AG04450 (cell line): Measurements from ENCODE around the gene RTN4RL2. TPM values are rescaled to one million over a fixed set of nuclear protein-coding genes. Genes with fewer than 3 reads are reported as not detected.

Source experiments
- CTCF ChIA-PET: fragments of 300-600, 350-600 bp; formaldehyde crosslinking; extraction: SDS; loops from one replicate; lab custom pipeline; 2022; ENCODE audit warnings: antibody characterized with exemption, inconsistent platforms; lab: Charles Lee
- POLR2A ChIA-PET: fragments of 350-600 bp; formaldehyde crosslinking; extraction: SDS; loops from one replicate; lab custom pipeline; 2021; ENCODE audit warnings: antibody characterized with exemption, inconsistent platforms; lab: Yijun Ruan, JAX
- DNase-seq: peaks from one replicate; pipeline ENCODE4 v3.0.0-alpha.2; 2011; ENCODE audit warnings: low read depth, low spot score
- H3K27ac ChIP-seq: one replicate; pipeline ENCODE4 v1.5.1; 2012; ENCODE audit warnings: low read depth, low read length, control low read depth
- H3K27me3 ChIP-seq: one replicate; pipeline ENCODE4 v1.6.0; 2012; ENCODE audit warnings: low read length; ENCODE audit not compliant: control insufficient read depth, insufficient read depth
- H3K4me3 ChIP-seq: 2 replicates; pipeline ENCODE4 v1.5.1; 2011; ENCODE audit warnings: mild to moderate bottlenecking, low read depth, low read length, control low read depth
- H3K9me3 ChIP-seq: 2 replicates; pipeline ENCODE4 v1.5.1; 2012; ENCODE audit warnings: low read length; ENCODE audit not compliant: control insufficient read depth, insufficient read depth
- polyA plus RNA-seq: library from polyadenylated mRNA; depleted of rRNA; stranded (reverse); fragments of >200 nt; gene quantifications from 2 replicates; pipeline ENCODE4 v1.2.3, GENCODE V29; 2011
- TF ChIP-seq, protein P1 (sequence below): IDR thresholded peaks from 2 replicates; pipeline ENCODE4 v1.5.1; 2011; ENCODE audit warnings: low read depth, low read length, control low read depth, inconsistent platforms

The RTN4RL2 gene
- polyA plus RNA-seq, 1 experiment = 0.11 TPM

DNA sequence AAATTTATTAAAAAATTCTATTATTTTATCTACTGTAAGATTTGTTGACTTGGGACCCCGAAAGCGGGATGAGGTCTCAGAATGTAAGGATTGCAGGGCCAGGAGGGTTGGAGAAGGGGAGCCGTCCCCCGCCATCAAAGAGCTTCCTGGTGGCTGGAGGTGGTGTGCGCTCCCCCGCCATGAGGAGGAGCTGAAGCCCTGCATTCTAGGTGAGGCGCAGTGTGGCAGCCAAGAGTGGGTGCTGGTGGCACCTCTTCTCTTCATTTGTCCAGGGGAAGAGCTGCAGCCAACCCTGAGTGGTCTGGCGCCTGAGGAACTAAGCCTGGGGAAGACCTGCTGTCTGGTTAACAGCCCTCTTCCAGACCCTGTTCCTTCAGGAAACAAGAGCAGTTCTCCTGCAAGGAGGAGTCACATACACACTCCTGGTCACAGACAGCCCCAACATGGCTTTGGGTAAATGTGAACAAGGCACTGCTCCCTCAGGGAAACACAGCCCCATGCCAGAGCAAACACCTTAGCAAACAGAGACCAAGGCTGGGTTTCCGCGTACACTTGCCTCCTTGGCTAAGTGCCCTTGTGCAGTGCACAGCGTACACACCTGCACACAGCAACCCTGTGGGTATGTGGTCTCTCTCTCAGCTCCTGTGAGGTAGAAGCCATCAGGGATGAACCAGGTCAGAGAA, 17.3 kb downstream of the RTN4RL2 start:
- TF ChIP-seq, protein P1, sequence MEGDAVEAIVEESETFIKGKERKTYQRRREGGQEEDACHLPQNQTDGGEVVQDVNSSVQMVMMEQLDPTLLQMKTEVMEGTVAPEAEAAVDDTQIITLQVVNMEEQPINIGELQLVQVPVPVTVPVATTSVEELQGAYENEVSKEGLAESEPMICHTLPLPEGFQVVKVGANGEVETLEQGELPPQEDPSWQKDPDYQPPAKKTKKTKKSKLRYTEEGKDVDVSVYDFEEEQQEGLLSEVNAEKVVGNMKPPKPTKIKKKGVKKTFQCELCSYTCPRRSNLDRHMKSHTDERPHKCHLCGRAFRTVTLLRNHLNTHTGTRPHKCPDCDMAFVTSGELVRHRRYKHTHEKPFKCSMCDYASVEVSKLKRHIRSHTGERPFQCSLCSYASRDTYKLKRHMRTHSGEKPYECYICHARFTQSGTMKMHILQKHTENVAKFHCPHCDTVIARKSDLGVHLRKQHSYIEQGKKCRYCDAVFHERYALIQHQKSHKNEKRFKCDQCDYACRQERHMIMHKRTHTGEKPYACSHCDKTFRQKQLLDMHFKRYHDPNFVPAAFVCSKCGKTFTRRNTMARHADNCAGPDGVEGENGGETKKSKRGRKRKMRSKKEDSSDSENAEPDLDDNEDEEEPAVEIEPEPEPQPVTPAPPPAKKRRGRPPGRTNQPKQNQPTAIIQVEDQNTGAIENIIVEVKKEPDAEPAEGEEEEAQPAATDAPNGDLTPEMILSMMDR = no peak
- DNase-seq = no peak
- CTCF ChIA-PET = interaction anchor here (1.0 to 9.9 kb wide), 7 partner anchors 14 to 169 kb away, joined by 3 to 115 read pairs (median 4); partner anchors contain the start of gene RTN4RL2
- POLR2A ChIA-PET = no interaction called here
- peaks cover 36% of the 10 kb centered on the region for H3K27me3 ChIP-seq
- no peak overlapping the region for H3K4me3 ChIP-seq
- H3K9me3 ChIP-seq = no peaks in the 10 kb centered on the region; the same call in 1 of the 2 replicates
- H3K27ac ChIP-seq = no peak overlapping the region

DNA sequence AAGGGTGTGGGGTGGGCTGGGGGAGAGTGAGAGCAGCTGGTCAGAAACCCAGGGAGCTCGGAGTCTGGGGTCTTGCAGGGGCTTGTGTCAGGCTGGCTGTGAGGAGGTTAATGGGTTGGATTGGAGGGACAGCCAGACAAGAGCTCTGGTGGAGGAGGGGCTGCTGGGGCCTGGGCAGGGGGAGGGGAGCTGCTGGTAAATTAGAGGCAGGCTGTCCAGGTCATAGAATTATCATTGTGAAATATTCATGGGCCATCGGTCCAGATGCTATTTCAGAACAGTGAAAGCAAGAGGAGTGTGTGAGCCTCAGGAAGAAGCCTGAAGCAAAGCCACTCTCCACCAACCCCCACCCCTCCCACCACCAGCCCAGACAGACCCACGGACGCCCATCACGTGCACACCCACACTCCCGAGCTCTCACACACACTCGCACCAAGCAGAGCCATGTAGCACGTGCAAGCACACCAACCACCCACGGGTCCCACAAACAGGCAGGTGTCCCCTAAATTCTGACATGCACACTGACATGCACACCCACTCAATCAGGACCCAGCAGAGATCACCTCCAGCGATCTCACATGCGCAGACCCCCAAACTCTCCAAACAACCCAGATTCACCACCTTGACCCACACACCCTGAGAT, 18.8 kb downstream of the RTN4RL2 start:
- CTCF ChIA-PET = interaction anchor here (1.3 to 9.9 kb wide), 5 partner anchors 14 to 133 kb away, joined by 3 to 115 read pairs (median 9); partner anchors contain the start of gene RTN4RL2
- no peak overlapping the region for H3K4me3 ChIP-seq
- POLR2A ChIA-PET = no interaction called here
- H3K27ac ChIP-seq = no peak overlapping the region
- peaks cover 38% of the 10 kb centered on the region for H3K27me3 ChIP-seq
- DNase-seq = no peak
- TF ChIP-seq, protein P1 = no peak
- no peaks in the 10 kb centered on the region; the same call in 1 of the 2 replicates for H3K9me3 ChIP-seq

DNA sequence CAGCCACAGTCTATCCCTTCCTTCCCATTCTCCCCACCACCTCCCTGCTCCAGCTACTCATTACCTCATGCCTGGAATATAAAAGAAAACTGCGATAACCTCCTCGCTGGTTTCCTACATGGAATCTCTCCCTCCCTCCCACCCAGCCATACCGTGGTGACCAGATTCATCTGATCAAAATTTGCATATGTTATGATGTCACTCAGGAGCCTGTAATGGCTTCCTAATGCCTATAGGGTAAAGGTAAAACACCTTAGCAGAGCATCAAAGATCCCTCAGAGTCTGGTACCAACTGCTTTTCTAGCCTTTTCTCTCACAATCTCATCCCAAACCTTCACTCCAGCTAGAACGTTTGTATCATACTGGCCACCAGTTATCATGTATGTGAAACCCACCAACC, 19.6 kb downstream of the RTN4RL2 start:
- no peak for DNase-seq
- CTCF ChIA-PET = interaction anchor here (1.4 to 9.9 kb wide), 4 partner anchors 21 to 134 kb away, joined by 3 to 115 read pairs (median 29); partner anchors contain the start of gene RTN4RL2
- no peaks in the 10 kb centered on the region; the same call in 1 of the 2 replicates for H3K9me3 ChIP-seq
- H3K4me3 ChIP-seq = no peak overlapping the region
- TF ChIP-seq, protein P1 = no peak
- peaks cover 38% of the 10 kb centered on the region for H3K27me3 ChIP-seq
- POLR2A ChIA-PET = no interaction called here
- H3K27ac ChIP-seq = no peak overlapping the region

DNA sequence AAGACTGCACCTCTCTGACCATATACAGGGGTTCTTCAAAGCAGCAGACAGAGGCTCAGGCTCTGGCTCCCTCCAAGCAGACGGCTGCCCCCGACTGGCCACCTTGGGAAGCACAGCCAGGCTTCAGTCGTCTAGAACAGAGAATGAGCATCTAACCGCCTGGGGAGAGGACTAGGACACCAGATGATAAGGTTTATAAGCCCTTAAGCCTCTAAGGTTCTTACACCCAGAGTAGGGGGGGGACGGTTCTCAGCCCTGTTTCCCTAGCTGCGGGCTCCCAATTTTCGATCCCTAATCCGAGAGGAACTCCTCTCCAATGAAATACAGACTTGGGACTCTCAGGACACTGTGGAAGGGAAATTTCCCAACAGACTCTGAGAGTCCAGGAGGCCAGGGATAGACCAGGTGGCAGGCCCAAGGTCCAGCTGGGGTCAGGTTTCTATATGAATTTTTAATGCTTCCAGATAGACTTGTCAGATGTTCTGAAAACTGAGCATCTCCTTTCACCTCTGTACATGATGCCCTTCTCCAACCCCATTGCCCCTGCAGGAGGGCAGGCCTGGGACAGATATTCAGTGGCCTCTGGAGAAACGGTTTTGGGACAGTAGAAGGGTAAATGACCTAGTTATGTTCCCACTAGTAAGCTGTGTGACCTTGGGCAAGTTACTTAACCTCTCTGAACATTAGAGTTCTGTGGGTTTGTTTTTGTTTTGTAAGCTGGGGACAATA, 20.2 kb downstream of the RTN4RL2 start:
- DNase-seq = no peak
- TF ChIP-seq, protein P1 = peak; percentile 75
- Histone ChIP-seq H3K27ac (no peak overlapping the region), H3K27me3 (peaks cover 38% of the 10 kb centered on the region), H3K4me3 (no peak overlapping the region), H3K9me3 (no peaks in the 10 kb centered on the region; the same call in 1 of the 2 replicates)
- POLR2A ChIA-PET = no interaction called here
- CTCF ChIA-PET = interaction anchor here (0.7 to 9.9 kb wide), 7 partner anchors 8 to 135 kb away, joined by 3 to 115 read pairs (median 5); partner anchors contain the start of gene RTN4RL2
